Measurements from ENCODE around the gene NPAT.

- TF ChIP-seq POLR2A (IDR thresholded peaks at IDR 0.05): no peak
- TF ChIP-seq CTCF (IDR thresholded peaks at IDR 0.05): no peak
- no peak for TF ChIP-seq POLR2AphosphoS5 (IDR thresholded peaks at IDR 0.05)
These were observed 44.9 kb downstream of the NPAT start for GRCh38 chr11:108177570-108177969.
